Nucleus accumbens (tissue), 56 donors: Measurements from ENCODE around the gene SLC37A1.

Experiments
- DNase-seq, 56 donors: peaks; one replicate each; lab custom pipeline; 2025; lab: John Stamatoyannopoulos, UW

The SLC37A1 gene

GRCh38 chr21:42583477-42584295, 70.0 kb downstream of the SLC37A1 start:
- DNase-seq = no peak

- no peak for DNase-seq
These were observed 70.6 kb downstream of the SLC37A1 start for GRCh38 chr21:42584296-42584641.

GRCh38 chr21:42585881-42586280, 72.2 kb downstream of the SLC37A1 start:
- DNase-seq = no peak

- no peak for DNase-seq
These were observed 72.8 kb downstream of the SLC37A1 start for GRCh38 chr21:42586406-42586805.

GRCh38 chr21:42587036-42587435, 73.4 kb downstream of the SLC37A1 start:
- no peak for DNase-seq

- DNase-seq = no peak
These were observed 76.9 kb downstream of the SLC37A1 start for GRCh38 chr21:42590431-42591131.

- DNase-seq = no peak
These were observed 77.7 kb downstream of the SLC37A1 start for GRCh38 chr21:42591170-42591869.

- no peak for DNase-seq
These were observed 78.6 kb downstream of the SLC37A1 start for GRCh38 chr21:42592156-42592820.

GRCh38 chr21:42593007-42593814, 79.6 kb downstream of the SLC37A1 start:
- peak in 47 of 56 donors; percentile 15 to 82 (median 43) for DNase-seq

- no peak for DNase-seq
These were observed 81.1 kb downstream of the SLC37A1 start for GRCh38 chr21:42594616-42595282.

- no peak for DNase-seq
These were observed 81.9 kb downstream of the SLC37A1 start for GRCh38 chr21:42595283-42596187.

GRCh38 chr21:42596657-42597056, 83.0 kb downstream of the SLC37A1 start:
- no peak for DNase-seq

- DNase-seq = no peak
These were observed 84.0 kb downstream of the SLC37A1 start for GRCh38 chr21:42597487-42598158.

- no peak for DNase-seq
These were observed 84.6 kb downstream of the SLC37A1 start for GRCh38 chr21:42598159-42598735.

GRCh38 chr21:42599486-42599885, 85.8 kb downstream of the SLC37A1 start:
- no peak for DNase-seq

- no peak for DNase-seq
These were observed 86.3 kb downstream of the SLC37A1 start for GRCh38 chr21:42599962-42600361.

- no peak for DNase-seq
These were observed 88.0 kb downstream of the SLC37A1 start for GRCh38 chr21:42601656-42602055.
